Measurements from ENCODE around the gene WDFY2. TPM values are rescaled to one million over a fixed set of nuclear protein-coding genes. Genes with fewer than 3 reads are reported as not detected.
"Not testable (repeated sequence)": the region's sequence is repeated elsewhere in the genome, so short reads cannot be mapped to it uniquely, and the experiment has no call there.

The WDFY2 gene
- total RNA-seq, 1 experiment from 2014 or later: 8.2 TPM

DNA sequence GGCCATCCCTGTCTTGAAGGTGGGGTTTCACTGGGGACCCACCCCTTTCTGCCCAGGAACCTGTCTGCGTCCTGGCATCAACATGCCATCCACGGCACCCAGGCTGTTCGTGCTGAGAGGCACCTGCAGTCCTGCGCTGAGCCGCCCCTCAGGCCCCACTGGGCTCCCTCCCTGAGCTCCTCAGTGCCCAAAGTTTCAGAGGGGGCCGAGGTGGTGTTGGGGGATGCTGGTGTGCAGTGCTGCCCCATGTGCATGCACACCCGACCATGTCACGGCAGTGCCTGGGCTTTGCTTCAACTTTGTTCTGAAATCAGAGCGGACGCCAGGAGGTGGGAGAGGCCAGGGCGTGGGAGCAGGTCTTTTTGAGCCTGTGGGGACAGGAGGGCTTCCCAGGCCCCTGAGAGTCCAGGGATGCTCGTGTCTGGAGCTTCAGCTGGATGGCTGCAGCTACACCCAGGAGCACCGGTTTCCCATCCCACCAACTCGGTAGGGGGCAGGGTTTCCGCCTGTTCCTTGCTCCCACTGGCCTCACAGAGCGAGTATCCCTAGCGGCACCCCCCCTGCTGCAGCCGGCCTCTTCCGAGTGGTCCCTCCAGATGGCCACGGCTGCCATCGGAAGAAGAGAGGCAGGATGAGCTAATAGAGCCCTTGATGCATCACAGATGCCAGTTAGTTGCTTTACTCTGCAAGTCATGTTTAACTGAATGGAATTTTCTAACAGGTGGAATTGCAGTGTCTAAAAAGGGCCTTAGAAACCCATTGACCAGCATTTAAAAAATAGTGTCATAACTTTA, 44.0 kb downstream of the WDFY2 start:
- DNase-seq (ENCODE audit: low read depth): no peak

DNA sequence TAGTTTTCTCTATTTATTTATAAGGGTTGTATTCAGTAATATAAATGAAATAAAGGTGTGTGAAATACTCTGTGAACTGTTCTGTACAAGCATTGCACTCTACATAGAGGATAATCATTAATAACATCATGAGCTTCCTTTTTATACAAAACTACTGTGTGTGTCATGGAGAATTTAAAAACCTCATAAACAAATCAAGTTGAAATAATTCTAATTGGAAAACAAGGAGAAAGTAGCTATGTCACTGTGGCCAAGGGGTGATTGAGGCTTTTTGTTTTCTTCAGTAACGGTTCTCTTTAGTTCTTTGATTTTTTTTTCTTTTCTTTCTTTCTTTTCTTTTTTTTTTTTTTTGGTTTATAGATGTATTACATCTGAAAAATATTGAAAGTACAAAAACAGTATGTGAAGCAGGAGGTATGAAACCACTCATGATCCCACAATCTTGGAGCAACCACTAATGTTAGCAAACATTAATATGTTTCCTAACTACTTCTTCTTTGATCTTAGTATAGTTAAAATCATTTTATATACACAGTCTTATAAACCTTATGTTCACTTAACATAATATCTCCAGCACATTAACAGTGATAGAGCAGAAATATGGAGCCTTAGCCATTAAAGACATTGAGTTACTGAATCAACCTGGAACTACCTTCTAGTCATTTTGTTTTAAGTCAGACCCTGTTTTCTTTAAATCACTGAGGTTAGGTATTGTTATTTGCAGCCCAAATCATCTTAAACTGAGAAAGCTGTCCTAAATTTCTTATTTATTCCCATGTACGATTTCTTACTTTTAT, 45.4 kb downstream of the WDFY2 start:
- DNase-seq (ENCODE audit: low read depth): no peak

DNA sequence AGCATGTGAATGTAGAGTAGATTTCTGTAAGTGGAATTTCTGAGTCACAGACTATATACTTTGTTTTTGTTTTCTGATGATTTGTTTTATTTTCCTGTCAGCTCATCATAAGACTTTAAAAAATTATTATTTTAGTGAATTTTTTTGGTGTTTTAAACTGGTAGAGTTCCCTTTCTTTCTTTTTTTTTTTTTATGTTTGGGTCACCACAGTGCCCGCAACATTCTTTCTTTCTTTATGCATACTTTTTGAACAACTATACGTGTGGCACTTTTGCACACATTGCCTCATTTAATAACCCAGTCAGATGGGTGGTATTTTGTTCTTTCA, 46.0 kb downstream of the WDFY2 start:
- no peak for DNase-seq (ENCODE audit: low read depth)

- DNase-seq (ENCODE audit: low read depth): no peak
Observed at GRCh38 chr13:51632591-51633362, 48.5 kb downstream of the WDFY2 start.

GRCh38 chr13:51635137-51635878, 51.0 kb downstream of the WDFY2 start:
- DNase-seq (ENCODE audit: low read depth): no peak

DNA sequence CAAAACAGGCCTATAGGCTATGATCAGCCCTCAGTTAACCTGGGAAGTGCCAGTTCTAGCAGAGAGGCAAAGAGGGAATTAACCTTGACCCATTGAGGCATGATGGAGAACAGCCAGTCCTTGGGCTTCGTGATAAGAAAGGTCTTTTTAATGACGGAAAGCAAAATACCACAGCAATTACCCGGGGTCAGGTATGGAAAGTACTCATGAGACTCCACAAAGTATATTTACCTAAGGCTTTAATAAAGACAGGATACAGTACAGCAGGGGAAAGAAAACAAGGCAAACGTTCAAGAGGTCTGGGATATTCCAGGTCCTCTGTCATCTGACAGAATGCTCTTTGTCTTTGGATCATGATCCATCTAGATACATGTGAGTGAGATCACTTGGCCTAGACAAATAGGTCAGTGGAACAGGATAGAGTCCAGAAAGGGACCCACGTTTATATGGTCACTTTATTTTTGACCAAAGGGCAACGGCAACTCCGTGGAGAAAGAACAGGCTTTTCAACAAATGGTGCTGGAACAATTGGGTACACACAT, 52.2 kb downstream of the WDFY2 start:
- no peak for DNase-seq (ENCODE audit: low read depth)

GRCh38 chr13:51637852-51638215, 53.6 kb downstream of the WDFY2 start:
- DNase-seq (ENCODE audit: low read depth): no peak

DNA sequence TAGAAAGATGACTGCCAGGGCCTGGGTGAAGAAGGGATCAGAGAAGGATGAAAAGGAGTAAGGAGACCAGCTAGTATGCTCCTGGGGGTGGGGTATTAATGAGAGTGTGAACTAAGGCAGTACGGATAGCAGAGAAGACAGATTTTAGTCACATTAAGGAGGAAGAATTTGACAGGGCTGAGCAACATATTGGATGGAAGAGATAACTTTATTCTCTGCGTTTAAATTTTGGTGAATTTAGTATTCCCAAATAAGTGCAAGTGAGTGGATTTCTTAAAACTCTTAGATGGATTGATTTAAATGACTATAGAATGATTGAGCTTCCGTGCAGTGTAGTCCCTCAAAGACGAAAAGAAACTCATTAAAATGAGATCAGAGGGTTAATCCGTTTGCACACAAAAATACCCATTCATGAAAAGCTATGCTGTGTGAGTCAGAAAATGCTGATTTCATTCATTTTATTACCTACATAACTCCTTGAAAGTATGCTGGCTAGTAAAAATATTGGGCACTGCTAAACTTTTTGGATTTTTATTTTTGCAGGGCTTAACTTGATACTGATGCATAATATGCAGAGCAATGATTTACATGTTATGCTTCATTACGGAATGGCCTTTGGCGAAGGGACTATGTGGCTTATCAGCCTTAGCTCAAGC, 54.1 kb downstream of the WDFY2 start:
- peak; percentile 52 for DNase-seq (ENCODE audit: low read depth)

DNA sequence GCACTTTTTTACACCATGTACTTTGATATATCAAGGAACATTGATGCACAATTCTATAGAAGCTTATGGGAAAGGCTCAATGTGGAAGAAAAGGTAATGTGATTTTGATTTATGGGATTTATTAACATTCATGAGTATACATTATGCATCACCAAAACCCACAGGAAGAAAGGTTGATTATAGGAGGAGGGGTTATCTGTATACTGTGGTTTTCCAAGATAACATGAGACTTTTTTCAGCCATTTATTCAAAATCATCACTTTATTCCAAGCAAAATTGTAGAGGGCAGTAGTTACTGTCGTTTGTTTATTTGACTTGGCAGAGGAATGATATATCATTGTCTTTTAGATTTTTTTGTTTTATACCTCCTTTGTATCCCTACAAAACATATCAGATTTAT, 54.9 kb downstream of the WDFY2 start:
- DNase-seq (ENCODE audit: low read depth): no peak

DNA sequence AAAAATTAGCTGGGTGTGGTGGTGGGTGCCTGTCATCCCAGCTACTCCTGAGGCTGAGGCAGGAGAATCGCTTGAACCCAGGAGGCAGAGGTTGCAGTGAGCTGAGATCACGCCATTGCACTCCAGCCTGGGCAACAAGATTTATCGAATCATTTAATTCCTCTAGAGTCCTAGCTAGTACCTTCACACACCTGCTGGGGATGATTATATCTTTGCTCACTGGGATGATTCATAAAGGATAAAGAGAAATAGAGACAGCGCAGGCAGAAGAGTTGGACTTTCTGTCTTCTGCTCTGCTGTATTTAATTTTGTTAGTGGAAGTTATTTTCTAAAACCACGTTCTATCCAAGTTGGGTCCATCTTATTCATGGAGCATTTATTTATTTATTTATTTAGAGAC, 56.4 kb downstream of the WDFY2 start:
- DNase-seq (ENCODE audit: low read depth): not testable (repeated sequence)

- DNase-seq (ENCODE audit: low read depth): peak; percentile 98
Observed at GRCh38 chr13:51643105-51643881, 59.0 kb downstream of the WDFY2 start.

DNA sequence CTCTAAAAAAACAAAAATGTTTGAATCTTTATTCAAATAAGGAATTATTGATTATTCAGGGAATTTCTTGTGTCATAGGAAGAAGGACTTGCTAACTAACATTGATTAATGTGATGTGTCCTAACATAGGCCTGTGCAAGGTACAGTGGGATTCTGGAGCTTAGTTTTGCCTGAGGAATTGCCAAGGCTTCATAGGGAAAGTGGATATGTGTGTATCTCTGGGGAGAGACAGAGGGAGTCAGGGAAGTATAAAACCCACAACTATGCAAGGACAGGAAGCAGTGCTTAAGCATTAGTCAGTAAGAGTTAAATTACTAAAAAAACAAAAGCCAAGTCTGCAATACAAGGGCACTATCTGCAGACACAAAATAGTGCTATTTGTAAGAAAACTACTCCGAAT, 59.6 kb downstream of the WDFY2 start:
- peak; percentile 98 for DNase-seq (ENCODE audit: low read depth)

DNA sequence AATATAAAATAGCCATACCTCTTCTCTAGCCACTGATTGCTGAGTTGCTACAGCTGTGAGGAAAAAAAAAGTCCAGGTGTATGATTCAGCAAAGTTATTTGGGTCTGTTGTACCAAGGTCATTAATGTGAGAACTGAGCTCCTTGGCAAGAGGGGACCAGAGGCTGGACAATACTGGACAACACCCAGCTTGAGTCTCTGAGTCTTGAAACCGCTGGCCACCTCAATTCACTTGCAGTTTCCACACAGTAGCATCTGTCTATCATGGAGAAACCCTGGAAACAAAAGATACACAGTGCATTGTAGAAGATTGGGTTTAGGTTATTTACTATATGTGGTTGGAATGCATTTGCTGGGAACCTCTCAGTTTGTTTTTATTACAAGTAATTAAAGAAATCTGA, 60.4 kb downstream of the WDFY2 start:
- peak; percentile 85 for DNase-seq (ENCODE audit: low read depth)

- peak; percentile 82 for DNase-seq (ENCODE audit: low read depth)
Observed at GRCh38 chr13:51645154-51645650, 60.9 kb downstream of the WDFY2 start.

DNA sequence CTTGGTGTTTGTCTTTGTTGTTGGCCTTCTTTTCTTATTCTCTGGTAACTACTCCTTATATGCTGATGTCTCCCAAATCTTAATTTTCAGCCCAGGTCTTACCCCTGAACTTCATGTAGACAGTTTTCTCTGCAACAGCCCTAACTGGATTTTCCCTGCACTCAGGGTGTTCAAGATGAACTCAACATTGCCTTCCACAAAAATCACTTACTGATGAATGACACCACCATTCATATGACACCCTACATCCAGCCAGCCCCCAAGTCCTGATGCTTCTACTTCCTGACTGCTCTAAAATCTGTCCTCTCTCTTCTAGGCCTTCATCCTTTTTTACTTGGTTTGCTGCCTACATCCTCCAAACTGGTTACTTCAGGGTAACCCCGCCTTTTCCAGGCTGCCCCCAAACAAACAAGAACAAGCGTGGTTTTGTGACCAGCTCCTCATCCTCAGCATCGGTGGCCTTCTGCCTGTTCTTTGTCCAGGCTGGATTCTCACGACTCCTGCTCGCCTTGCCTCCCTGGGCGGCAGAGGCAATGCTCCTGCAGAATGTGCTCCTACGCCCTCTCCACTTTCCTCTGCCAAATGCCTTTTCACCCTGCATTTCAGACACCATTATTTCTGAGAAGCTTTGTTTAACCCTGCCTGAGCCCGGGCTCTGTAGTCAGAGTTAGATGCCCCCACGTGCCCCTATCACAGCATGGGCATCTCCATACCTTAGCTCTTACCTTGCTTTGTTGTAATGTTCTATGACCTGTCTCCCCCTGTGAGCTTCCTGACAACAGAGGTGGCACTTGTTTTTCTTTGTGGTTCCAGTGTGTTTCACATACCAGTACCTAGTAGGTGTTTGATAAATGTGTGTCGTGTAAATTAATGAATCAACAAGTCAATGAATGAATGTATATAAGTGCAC, 61.8 kb downstream of the WDFY2 start:
- no peak for DNase-seq (ENCODE audit: low read depth)

DNA sequence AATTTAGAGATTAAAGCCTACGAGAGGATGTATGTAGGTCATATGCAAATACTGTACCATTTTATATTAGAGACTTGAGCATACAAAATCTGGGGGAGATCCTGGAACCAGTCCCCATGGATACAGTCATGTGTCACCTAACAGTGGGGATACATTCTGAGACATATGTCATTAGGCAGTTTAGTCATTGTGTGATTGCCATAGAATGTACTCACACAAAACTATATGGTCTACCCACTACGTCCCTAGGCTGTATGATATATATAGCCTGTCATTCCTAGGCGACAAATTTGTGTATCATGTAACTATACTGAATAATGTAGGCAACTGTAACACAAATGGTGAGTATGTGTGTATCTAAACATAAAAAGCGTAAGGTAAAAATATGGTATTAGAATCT, 62.8 kb downstream of the WDFY2 start:
- DNase-seq (ENCODE audit: low read depth): no peak

GRCh38 chr13:51652193-51652592, 67.9 kb downstream of the WDFY2 start:
- DNase-seq (ENCODE audit: low read depth): not testable (repeated sequence)

DNA sequence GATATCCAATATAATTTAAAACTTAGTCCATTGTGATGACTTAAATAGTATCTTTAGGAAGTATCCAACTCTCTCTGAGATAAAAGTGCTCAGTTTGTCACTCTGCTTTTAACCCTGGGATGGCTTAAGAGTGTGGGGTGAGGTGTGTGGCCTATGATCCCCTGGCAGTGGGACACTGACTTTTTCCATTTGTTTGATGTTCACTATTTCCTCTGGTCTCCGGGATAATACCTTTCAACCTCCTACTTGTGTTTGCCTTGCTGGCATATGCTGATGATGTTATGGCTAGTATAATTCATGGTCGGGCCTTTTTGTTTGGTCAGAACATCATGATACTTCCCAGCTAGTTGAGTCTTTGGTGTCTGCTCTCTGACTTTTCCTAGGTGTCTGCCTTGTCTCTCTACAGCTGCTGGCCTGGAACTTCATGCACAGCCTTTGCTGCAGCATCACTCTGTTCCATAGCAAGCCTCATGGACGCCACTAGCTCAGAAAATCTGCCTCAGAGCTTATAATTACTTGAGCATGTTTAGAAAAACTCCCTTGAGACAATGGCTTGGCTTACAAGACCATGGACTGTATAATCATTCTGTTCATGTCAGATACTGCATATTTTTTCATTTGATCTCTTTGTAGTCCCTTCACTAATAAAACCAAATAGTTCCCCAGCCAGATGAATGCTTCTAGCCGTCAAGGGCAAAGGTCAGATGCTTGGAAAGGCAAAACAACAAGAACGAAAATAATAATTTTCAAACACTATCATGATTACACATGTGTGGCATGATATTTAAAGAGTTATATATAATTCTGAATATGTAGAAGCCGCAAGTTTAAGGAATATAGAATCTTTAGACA, 75.2 kb downstream of the WDFY2 start:
- DNase-seq (ENCODE audit: low read depth): no peak

Data from LHCN-M2 (cell line).